COR-L47 (cell line): ENCODE measurements around the gene C6orf163.
"Not testable (repeated sequence)": the region's sequence is repeated elsewhere in the genome, so short reads cannot be mapped to it uniquely, and the experiment has no call there.

Experiments used
- DNase-seq: peaks from one replicate; lab custom pipeline; 2025; lab: John Stamatoyannopoulos, UW

The C6orf163 gene

DNA sequence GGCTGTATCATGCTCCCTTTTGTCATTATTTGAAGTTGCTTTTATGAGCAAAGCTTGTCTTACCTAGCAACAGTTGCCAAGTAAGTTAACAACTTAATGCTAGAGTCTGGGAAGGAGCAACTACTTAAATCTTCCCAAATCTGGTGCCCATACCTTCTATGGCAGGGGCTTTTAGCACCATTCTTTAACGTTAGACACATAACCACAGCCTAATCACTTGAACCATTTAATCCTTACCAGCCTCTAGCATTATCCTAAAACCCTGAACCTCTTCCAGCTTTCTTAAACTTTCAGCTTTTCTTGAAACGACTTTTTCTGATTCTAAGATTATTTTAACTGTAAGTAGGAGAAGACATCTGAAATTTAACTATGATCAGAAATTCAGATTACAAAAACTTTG lies at the start of gene C6orf163:
Gene C6orf163, plus strand, starts transcription at position 83 of the 400 bp plus-strand sequence. Its CDS starts 287 bp downstream, at position 370.
- no peak for DNase-seq

- no peak for DNase-seq
Observed at GRCh38 chr6:87297119-87297518, 47.5 kb upstream of the C6orf163 start.

GRCh38 chr6:87301277-87301676 lies 43.3 kb upstream of the C6orf163 start:
- not testable (repeated sequence) for DNase-seq

GRCh38 chr6:87308970-87309369 lies 35.6 kb upstream of the C6orf163 start:
- no peak for DNase-seq

GRCh38 chr6:87312860-87313259 lies 31.8 kb upstream of the C6orf163 start:
- no peak for DNase-seq

GRCh38 chr6:87315071-87315470 lies 29.5 kb upstream of the C6orf163 start:
- DNase-seq: no peak

- no peak for DNase-seq
Observed at GRCh38 chr6:87319271-87319987, 25.2 kb upstream of the C6orf163 start.

DNA sequence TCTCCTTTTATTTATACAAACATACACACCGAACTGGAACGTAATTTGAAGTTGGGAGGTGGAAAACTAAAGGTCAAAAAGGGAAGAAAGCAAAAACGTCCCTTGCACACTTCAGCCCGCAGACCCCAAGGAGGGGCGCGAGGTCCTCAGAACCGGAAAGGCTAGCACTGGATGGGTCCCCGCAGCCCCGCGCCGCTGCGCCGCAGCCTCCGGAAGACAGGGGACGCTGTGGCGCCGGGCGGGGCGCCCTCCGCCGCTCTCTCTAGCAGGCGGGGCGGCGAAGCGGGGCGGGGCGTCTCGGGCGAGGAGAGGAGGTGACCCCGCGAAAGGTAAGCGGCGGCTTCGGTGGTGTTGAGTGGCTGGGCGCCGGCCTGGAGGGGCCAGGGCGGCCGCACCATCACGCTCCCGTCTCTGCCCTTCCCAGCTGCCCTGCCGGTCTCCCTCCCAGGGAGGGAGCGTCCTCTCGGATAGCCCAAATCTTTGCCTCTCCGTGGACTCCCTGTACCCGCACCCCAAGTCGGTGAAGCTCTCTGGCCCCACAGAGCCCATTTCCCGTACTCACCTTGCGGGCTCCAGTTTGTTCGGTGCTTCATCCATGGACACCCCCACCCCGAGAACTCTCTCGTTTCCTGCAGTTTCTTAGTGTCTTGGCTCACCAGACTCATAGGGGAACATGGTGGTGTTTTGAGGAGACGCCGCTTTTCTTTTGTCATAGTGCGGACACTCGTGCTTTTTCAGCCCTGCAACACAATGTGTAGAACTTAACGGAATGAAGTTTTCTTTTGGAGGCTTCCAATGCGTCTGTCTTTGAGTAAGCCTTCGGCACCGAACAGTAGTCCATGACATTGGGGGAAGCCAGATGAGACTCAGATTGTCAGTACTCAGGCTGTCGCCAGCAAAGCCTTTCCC lies 22.1 kb upstream of the C6orf163 start, which contains the start of gene SMIM8:
Gene SMIM8, plus strand, starts transcription at position 285 of the 909 bp plus-strand sequence. CDS start 14,444 bp downstream, outside the sequence.
- DNase-seq: peak; percentile 81

DNA sequence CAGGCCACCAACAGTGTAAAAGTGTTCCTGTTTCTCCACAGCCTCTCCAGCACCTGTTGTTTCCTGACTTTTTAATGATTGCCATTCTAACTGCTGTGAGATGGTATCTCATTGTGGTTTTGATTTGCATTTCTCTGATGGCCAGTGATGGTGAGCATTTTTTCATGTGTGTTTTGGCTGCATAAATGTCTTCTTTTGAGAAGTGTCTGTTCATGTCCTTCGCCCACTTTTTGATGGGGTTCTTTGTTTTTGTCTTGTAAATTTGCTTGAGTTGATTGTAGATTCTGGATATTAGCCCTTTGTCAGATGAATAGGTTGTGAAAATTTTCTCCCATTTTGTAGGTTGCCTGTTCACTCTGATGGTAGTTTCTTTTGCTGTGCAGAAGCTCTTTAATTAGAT lies 20.7 kb upstream of the C6orf163 start:
- not testable (repeated sequence) for DNase-seq

DNA sequence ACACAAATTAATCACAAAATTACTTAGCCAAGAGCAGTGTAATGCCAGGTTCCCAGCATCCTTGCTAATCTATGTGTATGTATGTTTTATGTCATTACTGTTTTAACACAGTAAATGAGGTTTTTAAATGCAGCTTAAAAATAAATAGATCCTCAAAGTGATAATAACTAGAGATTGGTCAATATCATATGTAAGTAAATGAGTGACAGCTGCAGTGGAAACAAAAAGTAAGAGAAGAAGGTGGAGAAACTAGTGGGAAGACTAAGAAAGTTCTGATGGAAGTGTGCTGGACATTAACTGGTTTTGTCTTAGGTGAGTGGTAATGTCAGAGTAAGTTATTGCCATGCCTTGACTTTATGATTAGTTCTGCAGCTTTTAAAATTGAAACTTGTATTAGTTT lies 13.7 kb upstream of the C6orf163 start:
- no peak for DNase-seq

DNA sequence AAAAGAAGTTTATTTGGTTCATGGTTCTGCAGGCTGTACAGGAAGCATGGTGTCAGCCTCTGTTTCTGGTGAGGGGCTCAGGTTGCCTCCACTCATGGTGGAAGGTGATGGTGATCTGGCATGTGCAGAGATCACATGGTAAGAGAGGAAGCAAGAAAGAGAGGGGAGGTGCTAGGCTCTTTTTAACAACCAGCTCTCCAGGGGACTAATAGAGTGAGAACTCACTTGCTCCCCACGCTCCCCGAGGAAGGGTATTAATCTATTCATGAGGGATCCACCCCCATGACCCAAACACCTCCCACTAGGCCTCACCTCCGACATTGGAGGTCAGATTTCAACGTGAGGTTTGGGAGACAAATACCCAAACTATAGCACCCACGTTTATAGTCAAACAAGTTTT lies 11.6 kb upstream of the C6orf163 start:
- no peak for DNase-seq

DNA sequence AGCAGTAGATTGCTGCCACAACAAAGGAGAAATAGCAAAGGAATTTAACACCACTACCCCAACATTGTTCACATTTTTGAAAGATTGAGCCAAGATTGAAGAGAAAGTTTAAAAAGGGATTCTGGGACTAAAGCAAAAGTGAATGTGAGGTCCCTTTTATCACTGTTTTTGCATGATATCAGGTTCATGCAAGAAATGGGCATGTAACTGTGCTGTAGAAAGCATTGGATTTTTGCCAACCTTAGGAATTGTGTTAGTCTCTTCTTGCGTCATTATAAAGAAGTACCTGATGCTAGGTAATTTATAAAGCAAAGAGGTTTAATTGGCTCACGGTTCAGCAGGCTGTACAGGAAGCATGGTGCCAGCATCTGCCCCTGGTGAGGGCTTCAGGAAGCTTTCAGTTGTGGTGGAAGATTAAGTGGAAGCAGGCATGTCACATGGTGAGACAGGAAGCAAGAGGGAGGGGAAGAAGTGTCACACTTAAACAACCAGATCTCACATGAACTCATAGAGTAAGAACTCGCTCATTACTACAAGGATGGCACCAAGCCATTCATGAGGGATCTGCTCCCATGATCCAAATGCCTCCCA lies 10.9 kb upstream of the C6orf163 start:
- no peak for DNase-seq

DNA sequence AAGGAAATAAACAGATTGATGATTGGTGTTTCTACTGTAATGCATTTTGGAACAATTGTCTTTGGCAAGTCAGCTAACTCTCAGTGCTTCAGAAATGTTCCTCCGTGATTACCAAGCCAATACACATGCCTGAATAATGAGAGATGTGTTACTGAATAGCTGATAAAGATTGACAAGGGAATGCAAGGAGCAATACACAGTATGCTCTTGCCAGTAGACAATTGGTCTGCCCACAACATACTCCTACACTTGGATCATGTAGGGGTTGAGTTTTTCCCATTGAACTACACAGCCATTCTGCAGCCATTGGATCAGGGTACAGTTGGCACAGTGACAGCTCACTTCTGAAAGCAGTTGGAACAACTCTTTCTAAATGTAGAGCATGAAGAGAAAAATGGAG lies 9.9 kb upstream of the C6orf163 start:
- DNase-seq: no peak

DNA sequence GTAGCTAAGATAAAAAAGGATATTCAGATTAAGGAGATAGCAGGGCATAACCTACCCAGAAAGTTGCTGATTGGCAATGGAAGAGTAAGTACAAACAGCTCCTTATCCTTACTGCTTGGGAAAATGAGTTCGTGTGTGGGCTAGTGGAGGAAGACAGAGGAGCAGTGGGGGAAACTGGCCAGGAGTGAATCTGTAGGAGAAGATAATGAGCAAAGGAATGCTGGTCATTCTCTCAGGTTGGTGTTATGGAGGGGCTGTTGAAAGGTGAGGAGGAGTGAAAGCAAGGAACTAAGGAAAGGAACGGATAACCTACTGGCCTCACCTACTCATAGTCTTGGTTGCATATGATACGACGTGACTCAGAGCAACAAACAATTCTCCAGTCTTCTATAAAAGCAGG lies 8.2 kb upstream of the C6orf163 start:
- no peak for DNase-seq

- no peak for DNase-seq
Observed at GRCh38 chr6:87340230-87340629, 4.4 kb upstream of the C6orf163 start.

DNA sequence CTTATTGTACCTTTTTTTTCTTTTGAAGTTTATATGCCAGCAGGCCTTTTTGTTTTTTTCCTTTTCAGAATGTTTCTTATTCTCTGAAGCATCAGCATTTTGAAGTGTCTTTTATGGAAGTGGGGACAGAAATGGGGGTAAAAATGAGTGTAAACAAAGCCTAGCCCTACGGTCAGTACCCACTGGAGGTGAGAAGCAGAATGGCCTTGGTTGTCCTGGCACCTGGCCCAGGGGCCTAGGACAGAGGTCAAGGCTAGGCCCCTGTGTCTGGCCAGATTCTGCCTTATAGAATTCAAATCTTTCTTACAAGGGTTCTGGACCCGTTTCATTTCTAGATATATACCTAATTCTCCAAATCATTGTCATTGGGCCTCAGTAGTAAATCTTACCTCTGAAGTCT lies 3.5 kb upstream of the C6orf163 start:
- DNase-seq: no peak

- DNase-seq: no peak
Observed at GRCh38 chr6:87341899-87342298, 2.7 kb upstream of the C6orf163 start.

GRCh38 chr6:87342829-87343228 lies 1.8 kb upstream of the C6orf163 start:
- no peak for DNase-seq

- no peak for DNase-seq
Observed at GRCh38 chr6:87346700-87347099, 2.1 kb downstream of the C6orf163 start.

DNA sequence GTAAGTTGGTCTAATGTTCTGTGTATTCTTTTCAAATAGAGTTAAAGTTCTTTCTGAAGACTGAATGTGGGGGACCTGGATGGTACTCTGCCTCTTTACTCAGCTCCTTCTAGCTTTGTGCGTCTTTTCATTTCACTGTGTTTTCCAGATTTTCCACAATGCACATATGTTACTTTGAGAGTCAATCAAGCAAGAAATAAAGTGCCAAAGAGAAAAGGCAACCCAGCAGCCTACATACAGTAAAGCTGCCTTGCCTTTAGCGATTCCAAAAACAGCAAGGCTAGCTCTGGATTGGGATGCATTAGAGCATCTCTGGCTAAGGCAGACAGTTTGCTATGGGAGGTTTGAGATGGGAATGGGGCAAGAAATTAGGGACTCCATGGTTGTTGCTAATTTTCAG lies 5.3 kb downstream of the C6orf163 start:
- no peak for DNase-seq

GRCh38 chr6:87350516-87350915 lies 5.9 kb downstream of the C6orf163 start:
- DNase-seq: no peak

- DNase-seq: no peak
Observed at GRCh38 chr6:87351583-87351982, 7.0 kb downstream of the C6orf163 start.

GRCh38 chr6:87356181-87356580 lies 11.6 kb downstream of the C6orf163 start:
- DNase-seq: no peak
